Effector memory CD8-positive, alpha-beta T cell (primary cell): ENCODE results near the gene PRSS2.
A peak's percentile ranks its signal among the peaks of the same experiment; 100 is the strongest.
"Not testable (repeated sequence)": the region's sequence is repeated elsewhere in the genome, so short reads cannot be mapped to it uniquely, and the experiment has no call there.

Experiments used
- ATAC-seq: fragments of 150-1000 bp; cut with Tn5 transposase; replicated peaks from 2 replicates; pipeline ENCODE4 v1.10.0; 2021; ENCODE audit warnings: mild to moderate bottlenecking, moderate library complexity
- DNase-seq, 3 experiments: peaks; one replicate each; pipeline ENCODE4 v3.0.0; 2021
- H3K27ac Mint-ChIP-seq, 2 donors: one replicate each; pipeline ENCODE4 v1.8.0; 2022; ENCODE audit warnings: mild to moderate bottlenecking in 2 of 2, mixed read lengths in 2 of 2, moderate library complexity in 2 of 2
- H3K27me3 Mint-ChIP-seq, 2 donors: one replicate each; pipeline ENCODE4 v1.8.0; 2022; ENCODE audit warnings: mixed read lengths in 2 of 2
- H3K36me3 Mint-ChIP-seq: one replicate; pipeline ENCODE4 v1.8.0; 2022; ENCODE audit warnings: mild to moderate bottlenecking, moderate library complexity, mixed read lengths; ENCODE audit not compliant: insufficient read depth
- H3K4me1 Mint-ChIP-seq, 2 donors: one replicate each; pipeline ENCODE4 v1.8.0; 2022; ENCODE audit warnings: low read depth in 2 of 2, mixed read lengths in 2 of 2
- H3K4me3 Mint-ChIP-seq, 2 donors: one replicate each; pipeline ENCODE4 v1.8.0; 2022; ENCODE audit warnings: mild to moderate bottlenecking in 2 of 2, mixed read lengths in 2 of 2, moderate library complexity in 2 of 2
- H3K9me3 Mint-ChIP-seq, 2 donors: one replicate each; pipeline ENCODE4 v1.8.0; 2022; ENCODE audit warnings: mixed read lengths in 2 of 2

PRSS2 gene

DNA sequence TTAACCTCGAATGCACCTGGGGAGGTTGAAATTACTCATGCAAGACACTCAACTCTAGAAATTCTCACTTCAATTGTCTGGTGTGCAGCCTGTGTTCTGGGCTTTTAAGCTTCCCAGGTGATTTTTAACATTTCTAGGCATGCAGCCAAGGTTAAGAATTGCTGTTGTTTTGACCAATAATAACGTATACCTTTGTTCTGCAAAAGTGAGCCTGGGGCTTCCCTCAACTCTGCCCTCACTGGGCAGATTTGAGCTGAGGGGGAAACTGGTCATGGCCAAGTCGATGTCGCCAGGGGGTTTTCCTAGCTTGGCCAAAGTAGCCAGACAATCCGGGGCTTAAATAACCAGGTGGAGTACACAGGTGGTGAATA is 568 bp downstream of the PRSS2 start:
- no peak overlapping the region for H3K27ac Mint-ChIP-seq

DNA sequence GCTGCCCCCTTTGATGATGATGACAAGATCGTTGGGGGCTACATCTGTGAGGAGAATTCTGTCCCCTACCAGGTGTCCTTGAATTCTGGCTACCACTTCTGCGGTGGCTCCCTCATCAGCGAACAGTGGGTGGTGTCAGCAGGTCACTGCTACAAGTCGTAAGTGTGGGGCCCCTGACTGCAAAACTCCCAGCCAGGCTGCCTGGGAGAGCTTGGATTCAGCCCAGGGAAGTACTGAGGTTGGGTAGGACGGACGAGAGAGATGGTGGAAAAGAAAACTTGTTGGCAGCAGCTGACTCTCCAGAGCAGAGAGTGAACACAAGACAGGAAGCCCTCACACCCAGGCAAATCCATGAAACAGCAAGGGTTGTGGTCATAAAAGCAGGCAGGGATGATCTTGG is 1.3 kb downstream of the PRSS2 start:
- DNase-seq: no peak
- Mint-ChIP-seq H3K27ac (no peak overlapping the region), H3K9me3 (no peaks in the 10 kb centered on the region), H3K4me1 (peaks cover 3 to 9% of the 10 kb centered on the region in 2 donors), H3K36me3 (no peaks in the 10 kb centered on the region), H3K4me3 (no peak overlapping the region), H3K27me3 (peaks cover 0 to 12% of the 10 kb centered on the region in 2 donors)
- ATAC-seq: no peak

More for the DNA sequence above, 568 bp downstream of the PRSS2 start:
- Mint-ChIP-seq H3K4me1 (peaks cover 3 to 9% of the 10 kb centered on the region in 2 donors), H3K27me3 (peaks cover 0 to 12% of the 10 kb centered on the region in 2 donors), H3K36me3 (no peaks in the 10 kb centered on the region), H3K4me3 (no peak overlapping the region), H3K9me3 (no peaks in the 10 kb centered on the region)
- ATAC-seq: no peak
- no peak for DNase-seq

GRCh38 chr7:142772673-142773072 is 1.9 kb downstream of the PRSS2 start:
- peaks cover 0 to 12% of the 10 kb centered on the region in 2 donors for H3K27me3 Mint-ChIP-seq
- H3K27ac Mint-ChIP-seq: no peak overlapping the region
- ATAC-seq: no peak
- H3K4me1 Mint-ChIP-seq: peaks cover 3 to 9% of the 10 kb centered on the region in 2 donors
- no peak overlapping the region for H3K4me3 Mint-ChIP-seq
- no peaks in the 10 kb centered on the region for H3K9me3 Mint-ChIP-seq
- no peak for DNase-seq
- no peaks in the 10 kb centered on the region for H3K36me3 Mint-ChIP-seq

- ATAC-seq (no peak), DNase-seq (no peak)
- Mint-ChIP-seq H3K4me3 (no peak overlapping the region), H3K27ac (no peak overlapping the region), H3K27me3 (peaks cover 0 to 12% of the 10 kb centered on the region in 2 donors), H3K9me3 (no peaks in the 10 kb centered on the region), H3K36me3 (no peaks in the 10 kb centered on the region), H3K4me1 (peaks cover 3 to 9% of the 10 kb centered on the region in 2 donors)
These were observed 2.5 kb downstream of the PRSS2 start for GRCh38 chr7:142773230-142773629.

- ATAC-seq: no peak
- H3K9me3 Mint-ChIP-seq: no peaks in the 10 kb centered on the region
These were observed 3.4 kb downstream of the PRSS2 start for GRCh38 chr7:142773937-142774744.

GRCh38 chr7:142774826-142775225 is 4.1 kb downstream of the PRSS2 start:
- Mint-ChIP-seq H3K4me3 (no peak overlapping the region), H3K36me3 (no peaks in the 10 kb centered on the region), H3K9me3 (no peaks in the 10 kb centered on the region), H3K27ac (no peak overlapping the region), H3K27me3 (peaks cover 0 to 12% of the 10 kb centered on the region in 2 donors), H3K4me1 (peaks cover 3 to 9% of the 10 kb centered on the region in 2 donors)
- ATAC-seq (no peak), DNase-seq (no peak)

More at GRCh38 chr7:142773937-142774744, 3.4 kb downstream of the PRSS2 start:
- no peak for DNase-seq
- no peaks in the 10 kb centered on the region for H3K36me3 Mint-ChIP-seq
- H3K27me3 Mint-ChIP-seq: peaks cover 0 to 12% of the 10 kb centered on the region in 2 donors
- H3K4me1 Mint-ChIP-seq: peaks cover 3 to 9% of the 10 kb centered on the region in 2 donors
- H3K4me3 Mint-ChIP-seq: no peak overlapping the region
- H3K27ac Mint-ChIP-seq: no peak overlapping the region

DNA sequence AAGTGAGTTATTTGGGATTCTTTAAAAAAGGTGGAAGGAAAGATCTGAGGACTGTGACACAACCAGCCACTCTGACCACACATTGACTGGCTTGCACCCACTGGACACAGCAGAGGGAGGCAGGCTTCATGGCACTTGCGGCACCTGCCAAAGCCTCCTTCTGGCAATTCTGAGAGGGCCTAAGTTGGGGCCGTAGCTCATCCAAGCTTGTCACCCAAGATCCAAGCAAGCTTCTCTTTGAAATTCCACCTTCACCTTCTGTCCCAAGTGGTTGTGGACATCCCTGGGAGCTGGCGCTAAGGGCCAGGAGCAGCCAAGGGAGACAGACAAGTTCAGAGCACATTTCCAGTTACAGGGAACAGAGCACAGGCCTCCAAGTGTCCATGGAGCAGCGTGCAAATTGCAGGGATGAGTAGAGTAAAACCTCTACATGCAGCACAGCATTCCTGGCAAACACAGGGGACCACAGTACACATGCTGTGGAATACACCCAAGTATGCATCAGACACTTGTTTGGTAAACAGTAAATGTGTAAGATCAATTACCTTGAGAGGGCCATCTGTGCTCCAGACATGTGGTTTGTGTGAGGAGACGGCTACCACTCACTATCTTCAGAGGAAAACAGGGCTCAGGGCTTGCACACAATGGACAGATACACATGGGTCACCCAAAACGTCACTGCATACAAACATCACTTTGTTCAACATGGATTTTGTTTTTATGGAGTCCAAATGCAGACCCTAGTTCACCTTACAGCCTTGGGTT is 4.8 kb downstream of the PRSS2 start:
- not testable (repeated sequence) for H3K36me3 Mint-ChIP-seq, H3K27ac Mint-ChIP-seq, H3K4me1 Mint-ChIP-seq, DNase-seq, ATAC-seq, H3K9me3 Mint-ChIP-seq, H3K4me3 Mint-ChIP-seq, H3K27me3 Mint-ChIP-seq

DNA sequence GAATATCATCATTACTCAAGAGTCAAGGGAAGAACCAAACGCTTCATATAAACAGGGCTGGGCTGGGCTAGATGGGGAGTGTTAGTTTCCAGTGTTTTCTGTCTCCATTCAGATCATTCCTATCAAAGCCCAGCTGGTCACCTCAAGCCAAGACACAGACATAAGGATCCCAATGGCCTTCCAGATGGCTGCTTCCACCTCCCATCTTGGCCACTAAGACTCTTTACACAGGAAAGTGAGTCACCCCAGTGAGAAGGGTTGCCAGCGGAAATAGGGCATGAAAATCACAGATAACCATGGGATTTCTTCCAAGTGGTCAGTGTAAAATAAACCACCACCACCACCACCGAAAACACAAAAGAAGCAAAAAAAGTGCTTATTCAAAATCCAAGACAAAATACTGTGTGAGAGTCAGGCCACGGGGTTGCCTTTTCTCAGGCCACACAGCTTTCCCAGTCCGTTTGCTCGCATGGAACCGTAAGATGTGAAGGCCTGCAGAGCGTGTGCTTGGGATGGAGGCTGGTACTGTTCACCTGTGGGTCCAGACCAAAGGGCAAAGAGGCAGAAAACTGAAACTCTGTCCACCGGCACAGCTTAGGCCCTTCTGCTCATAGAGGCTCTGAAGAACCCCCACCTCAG is 5.6 kb downstream of the PRSS2 start:
- no peaks in the 10 kb centered on the region for H3K4me1 Mint-ChIP-seq
- H3K27ac Mint-ChIP-seq: no peak overlapping the region
- no peaks in the 10 kb centered on the region for H3K36me3 Mint-ChIP-seq
- H3K4me3 Mint-ChIP-seq: no peak overlapping the region
- DNase-seq (no peak), ATAC-seq (no peak)
- H3K9me3 Mint-ChIP-seq: no peaks in the 10 kb centered on the region
- no peaks in the 10 kb centered on the region for H3K27me3 Mint-ChIP-seq

DNA sequence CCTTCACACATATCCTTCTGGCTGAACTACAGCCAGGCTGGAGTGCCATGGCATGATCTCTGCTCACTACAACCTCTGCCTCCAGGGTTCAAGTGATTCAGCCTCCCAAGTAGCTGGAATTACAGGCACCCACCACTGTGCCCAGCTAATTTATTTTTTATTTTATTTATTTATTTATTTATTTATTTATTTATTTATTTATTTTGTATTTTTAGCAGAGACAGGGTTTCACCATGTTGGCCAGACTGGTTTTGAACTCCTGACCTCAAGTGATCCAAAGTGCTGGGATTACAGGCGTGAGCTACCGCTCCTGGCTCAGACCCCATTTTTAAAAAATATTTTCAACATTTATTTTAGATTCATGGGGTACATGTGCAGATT is 6.1 kb downstream of the PRSS2 start:
- H3K4me1 Mint-ChIP-seq, H3K27me3 Mint-ChIP-seq, H3K36me3 Mint-ChIP-seq, H3K27ac Mint-ChIP-seq, ATAC-seq, H3K9me3 Mint-ChIP-seq, H3K4me3 Mint-ChIP-seq, DNase-seq: not testable (repeated sequence)

DNA sequence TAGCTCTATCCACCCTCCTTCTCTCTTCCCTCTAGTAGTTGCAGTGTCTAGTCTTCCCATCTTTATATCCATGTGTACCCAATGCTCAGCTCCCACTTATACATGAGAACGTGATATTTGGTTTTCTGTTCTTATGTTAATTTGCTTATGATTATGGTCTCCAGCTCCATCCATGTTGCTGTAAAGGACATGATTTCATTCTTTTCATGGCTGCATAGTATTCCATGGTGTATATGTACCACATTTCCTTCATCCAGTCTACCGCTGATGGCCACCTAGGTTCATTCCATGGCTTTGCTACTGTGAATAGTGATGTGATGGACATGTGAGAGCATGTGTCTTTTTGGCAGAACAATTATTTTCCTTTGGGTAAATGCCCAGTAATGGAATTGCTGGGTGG is 6.5 kb downstream of the PRSS2 start:
- no peak overlapping the region for H3K4me3 Mint-ChIP-seq
- H3K27ac Mint-ChIP-seq: no peak overlapping the region
- no peak for DNase-seq
- H3K4me1 Mint-ChIP-seq: no peaks in the 10 kb centered on the region
- H3K27me3 Mint-ChIP-seq: no peaks in the 10 kb centered on the region
- no peaks in the 10 kb centered on the region for H3K9me3 Mint-ChIP-seq
- H3K36me3 Mint-ChIP-seq: no peaks in the 10 kb centered on the region
- ATAC-seq: no peak

- H3K27me3 Mint-ChIP-seq: no peaks in the 10 kb centered on the region
- ATAC-seq (peak; percentile 44), DNase-seq (peak; percentile 63 to 68 (median 64))
- H3K9me3 Mint-ChIP-seq: no peaks in the 10 kb centered on the region
- H3K4me3 Mint-ChIP-seq: peak overlapping the region; percentile 77 to 78
- peaks cover 35% of the 10 kb centered on the region for H3K36me3 Mint-ChIP-seq
- peak overlapping the region; percentile 57 to 97 for H3K27ac Mint-ChIP-seq
- peaks cover 6 to 12% of the 10 kb centered on the region in 2 donors for H3K4me1 Mint-ChIP-seq
These were observed 12.4 kb downstream of the PRSS2 start for GRCh38 chr7:142782922-142783900.

DNA sequence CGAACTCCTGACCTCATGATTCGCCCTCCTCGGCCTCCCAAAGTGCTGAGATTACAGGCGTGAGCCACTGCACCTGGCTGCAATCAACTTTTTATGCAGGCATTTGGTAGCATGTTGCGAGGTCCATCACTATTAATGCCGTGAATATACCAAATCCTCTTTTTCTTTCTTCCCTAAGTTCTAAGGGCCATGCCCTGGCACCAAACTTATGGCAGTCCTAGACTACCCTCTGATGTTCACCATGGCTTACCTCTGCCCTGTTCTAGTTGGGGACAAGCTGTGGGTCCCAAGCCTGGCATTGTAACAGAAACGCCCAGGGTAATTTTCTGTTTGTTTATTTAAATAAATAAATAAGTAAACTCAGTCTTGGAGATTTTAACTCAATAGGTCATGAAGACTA is 13.3 kb downstream of the PRSS2 start:
- Mint-ChIP-seq H3K9me3 (no peaks in the 10 kb centered on the region), H3K4me3 (no peak overlapping the region), H3K36me3 (peaks cover 44% of the 10 kb centered on the region), H3K27ac (peak overlapping the region; percentile 97 to 99), H3K27me3 (no peaks in the 10 kb centered on the region), H3K4me1 (peaks cover 7 to 12% of the 10 kb centered on the region in 2 donors)
- ATAC-seq (no peak), DNase-seq (no peak)

GRCh38 chr7:142784716-142785115 is 13.9 kb downstream of the PRSS2 start:
- peak overlapping the region; percentile 97 to 99 for H3K27ac Mint-ChIP-seq

More at GRCh38 chr7:142784716-142785115, 13.9 kb downstream of the PRSS2 start:
- Mint-ChIP-seq H3K36me3 (peaks cover 50% of the 10 kb centered on the region), H3K4me1 (peaks cover 11 to 17% of the 10 kb centered on the region in 2 donors), H3K27me3 (no peaks in the 10 kb centered on the region), H3K4me3 (peak overlapping the region; percentile 77 to 92), H3K9me3 (no peaks in the 10 kb centered on the region)
- peak in 1 of 3 experiments; percentile 6 for DNase-seq
- peak; percentile 16 for ATAC-seq
